ENCODE data around the gene ANK2.

ANK2 gene

DNA sequence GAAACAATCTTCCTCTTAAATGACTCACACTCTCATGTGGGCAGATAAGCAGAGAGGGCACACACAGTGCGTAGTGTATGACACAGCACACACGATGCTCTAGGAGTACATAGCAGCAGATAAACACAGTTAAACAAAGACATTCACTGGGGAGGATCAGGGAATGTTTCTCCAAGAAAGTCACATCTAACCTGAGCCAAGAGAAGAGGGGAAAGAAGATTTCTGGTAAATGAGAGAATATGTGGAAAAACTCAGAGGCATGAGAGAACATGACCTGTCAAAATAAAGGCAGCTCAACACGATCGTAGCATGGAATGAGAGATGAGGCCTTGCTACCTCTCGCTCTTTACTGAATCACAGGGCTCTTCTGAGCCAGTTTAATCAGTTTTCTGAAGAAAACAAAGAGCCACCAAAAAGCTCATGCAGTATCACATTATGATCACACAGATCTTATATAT, 251.0 kb downstream of the ANK2 start:
- DNase-seq (ENCODE audit: insufficient read length, low spot score) = peak; percentile 9
- no peak for TF ChIP-seq POLR2A (IDR thresholded peaks at IDR 0.05; ENCODE audit: low read depth, low read length)
- FAIRE-seq = peak; percentile 68

DNA sequence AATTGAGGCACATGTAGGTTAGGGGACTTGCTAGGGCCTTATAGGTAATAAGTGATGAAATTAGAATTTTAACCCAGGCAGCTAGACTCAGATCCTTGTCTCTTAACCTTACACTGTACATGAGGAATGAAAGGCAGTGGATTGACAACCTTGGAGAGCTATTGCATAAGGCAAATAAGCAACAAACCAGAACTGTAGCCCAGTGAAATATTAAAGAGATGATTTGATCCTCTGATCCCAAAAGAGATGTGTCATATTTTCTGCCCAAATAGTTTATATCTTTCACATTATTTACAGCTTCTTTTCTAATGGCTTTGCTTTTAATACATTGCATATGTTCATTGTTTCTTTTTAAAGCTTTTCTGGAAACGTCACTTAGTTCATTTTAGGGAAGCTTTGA, 252.6 kb downstream of the ANK2 start:
- no peak for TF ChIP-seq POLR2A (IDR thresholded peaks at IDR 0.05; ENCODE audit: low read depth, low read length)
- FAIRE-seq = no peak
- DNase-seq (ENCODE audit: insufficient read length, low spot score) = no peak

DNA sequence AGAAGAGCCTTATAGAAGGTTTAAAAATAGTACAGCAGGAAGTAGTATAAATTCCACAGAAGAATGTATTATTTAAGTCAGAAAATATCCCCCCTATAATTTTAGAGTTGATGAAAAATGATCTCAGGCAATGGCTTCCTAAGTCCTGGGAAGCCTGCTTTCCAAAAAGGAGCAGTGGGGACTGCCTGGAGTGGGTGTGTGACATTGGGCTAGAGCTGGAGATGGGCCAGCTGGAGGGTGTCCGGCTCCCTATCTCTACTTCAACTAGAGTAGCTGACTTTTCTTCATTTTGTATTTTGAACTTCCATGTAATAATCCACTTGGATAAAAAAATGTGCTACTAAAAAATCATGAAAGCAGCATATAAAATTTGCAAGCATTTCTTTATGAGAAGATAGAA, 253.9 kb downstream of the ANK2 start:
- no peak for TF ChIP-seq POLR2A (IDR thresholded peaks at IDR 0.05; ENCODE audit: low read depth, low read length)
- FAIRE-seq (no peak), DNase-seq (ENCODE audit: insufficient read length, low spot score) (no peak)

DNA sequence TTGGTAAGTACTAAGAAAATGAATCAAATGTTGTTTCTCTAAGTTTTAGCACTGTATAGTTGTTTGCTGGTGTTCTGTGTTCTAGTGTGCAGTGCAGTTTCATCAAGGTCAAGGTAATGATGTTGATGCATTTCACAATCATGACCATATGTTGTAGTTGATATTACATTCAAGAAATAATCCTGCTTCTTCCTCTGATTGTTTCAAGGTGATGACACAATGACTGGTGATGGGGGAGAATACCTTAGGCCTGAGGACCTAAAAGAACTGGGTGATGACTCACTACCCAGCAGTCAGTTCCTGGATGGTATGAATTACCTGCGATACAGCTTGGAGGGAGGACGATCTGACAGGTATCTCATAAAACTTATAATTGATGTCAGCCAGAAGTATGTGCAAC, 261.6 kb downstream of the ANK2 start:
- DNase-seq (ENCODE audit: insufficient read length, low spot score) (no peak), FAIRE-seq (no peak)
- TF ChIP-seq POLR2A (IDR thresholded peaks at IDR 0.05; ENCODE audit: low read depth, low read length) = no peak

DNA sequence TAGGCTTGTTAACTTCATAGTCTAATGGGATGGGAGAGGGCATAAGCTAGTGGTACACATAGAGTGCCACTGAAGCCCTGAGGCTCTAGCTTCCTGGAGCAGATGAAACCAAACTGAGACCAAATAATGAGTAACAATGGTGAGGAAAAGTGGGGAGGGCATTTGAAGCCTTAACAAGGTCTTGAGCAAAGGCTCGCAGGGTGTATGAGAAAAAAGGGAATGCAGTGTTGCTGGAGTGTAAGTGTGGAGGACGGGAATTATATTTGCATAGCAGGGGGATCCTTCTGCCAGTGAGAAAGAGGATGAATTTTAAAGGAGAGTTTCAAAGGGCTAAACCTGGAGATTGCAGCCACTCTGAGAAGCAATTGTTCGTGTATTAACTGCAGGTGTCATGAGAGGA, 263.1 kb downstream of the ANK2 start:
- TF ChIP-seq POLR2A (IDR thresholded peaks at IDR 0.05; ENCODE audit: low read depth, low read length) = no peak
- DNase-seq (ENCODE audit: insufficient read length, low spot score) (no peak), FAIRE-seq (no peak)

DNA sequence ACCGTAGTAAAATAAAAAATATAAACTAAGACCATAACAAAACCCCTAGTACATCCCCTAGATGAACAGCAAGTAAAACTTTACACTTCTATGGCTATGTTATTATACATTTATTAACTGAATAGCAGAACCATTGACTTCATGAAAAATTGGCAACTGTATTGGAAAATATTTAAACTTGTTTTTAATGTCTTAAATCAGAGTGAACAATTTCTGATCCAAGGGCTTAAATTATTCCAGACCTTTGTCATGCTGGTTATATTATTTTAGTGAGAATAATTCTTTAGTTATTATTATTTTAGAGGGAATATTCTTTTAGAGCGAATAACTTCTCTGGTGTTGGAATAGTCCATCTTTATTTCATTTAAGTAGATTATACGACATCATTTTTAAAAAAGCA, 265.0 kb downstream of the ANK2 start:
- DNase-seq (ENCODE audit: insufficient read length, low spot score) (no peak), FAIRE-seq (no peak)
- no peak for TF ChIP-seq POLR2A (IDR thresholded peaks at IDR 0.05; ENCODE audit: low read depth, low read length)

DNA sequence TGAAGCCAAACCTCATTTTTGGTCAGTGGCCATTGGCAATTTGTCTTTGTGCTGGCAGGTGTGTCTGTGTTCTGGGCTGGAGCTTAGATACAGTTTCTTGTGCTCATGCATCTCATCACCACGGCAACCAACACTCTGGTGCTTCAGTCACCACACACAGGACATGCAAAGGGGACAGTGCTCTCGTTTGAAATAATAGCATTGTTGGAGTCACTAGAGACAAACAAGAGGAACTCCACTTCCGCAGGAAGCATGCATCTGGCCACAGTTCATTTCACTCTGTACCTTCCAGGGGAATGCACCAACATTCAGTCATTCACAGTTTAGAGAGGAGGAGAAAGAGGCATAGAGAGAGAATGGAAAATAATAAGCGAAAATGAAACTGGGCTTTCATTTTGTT, 267.4 kb downstream of the ANK2 start:
- TF ChIP-seq POLR2A (IDR thresholded peaks at IDR 0.05; ENCODE audit: low read depth, low read length) = no peak
- FAIRE-seq (no peak), DNase-seq (ENCODE audit: insufficient read length, low spot score) (no peak)

DNA sequence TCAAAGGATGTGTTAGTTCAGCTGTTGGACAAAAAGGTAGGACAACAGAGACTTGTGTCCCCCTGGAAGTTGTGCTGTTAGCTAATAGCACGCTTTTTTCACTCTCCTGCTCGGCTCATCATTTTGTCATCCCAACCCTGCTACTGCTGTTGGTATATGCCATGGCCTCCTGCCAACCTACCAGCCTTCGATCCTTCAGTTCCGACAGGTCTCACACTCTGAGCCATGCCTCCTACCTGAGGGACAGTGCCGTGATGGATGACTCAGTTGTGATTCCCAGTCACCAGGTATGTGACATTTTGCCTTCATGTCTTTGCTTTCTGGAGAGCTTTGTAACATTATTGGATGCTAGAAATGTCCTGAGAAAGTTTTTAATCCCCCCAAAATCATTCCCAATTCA, 268.1 kb downstream of the ANK2 start:
- FAIRE-seq (no peak), DNase-seq (ENCODE audit: insufficient read length, low spot score) (no peak)
- TF ChIP-seq POLR2A (IDR thresholded peaks at IDR 0.05; ENCODE audit: low read depth, low read length) = no peak

DNA sequence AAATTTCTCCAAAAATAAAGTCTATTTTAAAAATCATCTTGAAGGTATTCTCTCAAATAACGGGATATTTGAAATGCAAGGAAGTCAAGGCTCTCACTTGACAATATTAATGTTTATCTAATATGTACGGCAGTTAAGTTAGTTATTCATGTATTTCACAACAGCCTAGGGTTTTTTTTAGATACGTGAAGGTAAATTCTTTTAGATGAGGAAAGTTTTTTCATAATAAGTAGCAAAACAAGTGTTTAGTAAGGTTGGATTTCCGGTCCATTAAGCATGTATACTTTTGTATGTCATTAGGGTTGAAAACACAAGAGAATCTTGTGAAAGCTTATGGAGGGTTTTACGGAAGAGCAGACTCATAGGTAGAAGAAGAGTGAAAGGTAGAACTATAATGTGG, 273.3 kb downstream of the ANK2 start:
- no peak for TF ChIP-seq POLR2A (IDR thresholded peaks at IDR 0.05; ENCODE audit: low read depth, low read length)
- FAIRE-seq (no peak), DNase-seq (ENCODE audit: insufficient read length, low spot score) (no peak)

DNA sequence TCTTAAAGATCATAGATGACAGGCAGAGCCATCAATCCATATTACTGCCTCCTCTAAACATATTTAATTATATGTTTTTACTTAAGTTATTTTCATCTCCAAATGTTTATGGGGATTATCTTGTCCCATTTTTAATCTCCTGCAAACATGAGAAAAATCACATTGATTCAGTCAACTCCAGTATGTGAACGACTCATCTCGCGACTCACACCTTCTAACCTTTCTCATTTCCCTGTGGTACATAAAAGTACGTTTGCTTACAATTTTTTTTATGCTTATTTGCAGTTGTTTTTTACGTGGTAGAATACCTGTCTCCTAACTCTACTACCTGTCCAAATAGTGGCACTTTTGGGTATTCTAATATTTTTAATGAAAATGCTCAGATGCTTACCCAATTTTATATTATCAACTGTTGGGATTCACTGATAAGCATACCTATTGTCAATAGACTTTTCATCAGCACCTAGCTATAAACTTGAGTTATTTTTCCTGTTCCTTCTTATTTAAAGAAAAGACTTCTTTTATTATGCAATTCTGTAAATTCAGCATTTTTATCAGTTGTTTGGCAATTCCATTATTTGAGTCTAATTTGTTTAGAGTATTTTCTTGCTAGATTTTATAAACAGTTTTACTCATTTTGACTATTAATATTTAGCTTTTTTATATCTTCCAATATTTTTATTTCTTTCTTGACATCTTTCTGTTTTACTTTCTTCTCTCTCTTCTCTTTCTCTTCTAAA, 276.6 kb downstream of the ANK2 start:
- FAIRE-seq (no peak), DNase-seq (ENCODE audit: insufficient read length, low spot score) (no peak)
- TF ChIP-seq POLR2A (IDR thresholded peaks at IDR 0.05; ENCODE audit: low read depth, low read length) = no peak

DNA sequence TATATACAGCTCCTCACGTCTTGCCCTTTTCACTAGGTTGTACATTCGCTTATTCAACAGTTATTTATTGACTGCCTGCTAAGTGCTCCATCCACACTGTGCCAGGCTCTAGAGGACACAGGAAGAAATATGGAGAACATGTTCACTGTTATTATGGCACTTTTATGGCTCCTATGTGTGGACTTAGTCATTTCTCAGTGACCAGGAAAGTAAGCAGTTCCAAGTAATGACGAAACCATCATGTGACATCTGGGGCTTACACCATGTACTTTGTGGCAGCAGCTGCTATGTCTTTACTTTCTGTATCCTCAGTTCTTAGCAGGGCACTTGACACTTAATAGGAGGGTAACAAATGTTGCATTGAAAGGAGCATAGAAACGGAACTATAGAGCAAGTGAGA, 278.0 kb downstream of the ANK2 start:
- peak; percentile 52 for FAIRE-seq

DNA sequence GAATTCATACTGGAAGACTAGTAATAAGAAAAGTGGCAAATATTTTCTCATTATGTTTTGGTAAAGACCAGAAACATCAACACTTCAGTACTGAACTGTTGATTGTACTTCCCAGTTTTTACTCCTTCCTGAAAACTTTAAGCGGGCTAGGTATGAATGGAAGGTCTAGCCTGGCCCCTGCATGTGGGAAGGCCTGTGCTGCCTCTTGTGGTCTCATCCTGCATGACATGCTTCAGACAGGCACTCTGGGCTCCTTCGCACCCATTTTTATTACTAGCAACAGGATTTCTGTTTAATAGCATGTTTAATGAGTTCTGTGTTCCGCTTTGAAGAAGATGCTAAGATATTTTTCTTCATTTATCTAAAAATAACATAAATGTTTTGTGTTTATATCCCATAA, 279.1 kb downstream of the ANK2 start:
- TF ChIP-seq POLR2A (IDR thresholded peaks at IDR 0.05; ENCODE audit: low read depth, low read length) = no peak
- DNase-seq (ENCODE audit: insufficient read length, low spot score) (no peak), FAIRE-seq (no peak)

More for the DNA sequence above, 278.0 kb downstream of the ANK2 start:
- TF ChIP-seq POLR2A (IDR thresholded peaks at IDR 0.05; ENCODE audit: low read depth, low read length) = no peak
- no peak for DNase-seq (ENCODE audit: insufficient read length, low spot score)

DNA sequence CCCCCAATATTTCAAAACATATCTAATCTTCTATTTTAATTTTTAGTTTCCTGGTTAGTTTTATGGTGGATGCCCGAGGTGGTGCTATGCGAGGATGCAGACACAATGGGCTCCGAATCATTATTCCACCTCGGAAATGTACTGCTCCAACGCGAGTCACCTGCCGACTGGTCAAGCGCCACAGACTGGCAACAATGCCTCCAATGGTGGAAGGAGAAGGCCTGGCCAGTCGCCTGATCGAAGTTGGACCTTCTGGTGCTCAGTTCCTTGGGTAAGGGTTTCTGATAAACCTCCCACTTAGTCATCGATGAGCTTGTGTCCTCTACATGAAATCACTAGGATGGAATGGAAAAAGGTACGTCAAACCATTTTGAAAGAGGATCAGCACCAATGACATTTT, 280.7 kb downstream of the ANK2 start:
- no peak for TF ChIP-seq POLR2A (IDR thresholded peaks at IDR 0.05; ENCODE audit: low read depth, low read length)
- no peak for FAIRE-seq
- no peak for DNase-seq (ENCODE audit: insufficient read length, low spot score)

DNA sequence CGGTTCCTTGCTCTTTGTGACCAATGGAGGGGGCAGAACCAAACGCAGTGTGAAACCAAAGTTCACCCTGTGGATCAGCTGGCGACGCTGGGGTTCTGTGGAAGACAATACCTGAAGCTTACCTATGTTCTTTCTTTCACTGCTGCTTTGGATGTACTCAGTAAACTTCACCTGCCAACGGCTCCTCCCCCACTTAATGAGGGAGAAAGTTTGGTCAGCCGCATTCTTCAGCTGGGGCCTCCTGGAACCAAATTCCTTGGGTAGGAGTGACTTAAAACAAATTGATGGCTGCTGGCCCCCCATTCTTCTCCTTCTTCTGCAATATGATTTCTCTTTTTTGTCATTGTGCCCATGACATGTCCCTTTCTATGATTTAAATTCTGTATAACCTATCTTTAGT, 282.4 kb downstream of the ANK2 start:
- no peak for TF ChIP-seq POLR2A (IDR thresholded peaks at IDR 0.05; ENCODE audit: low read depth, low read length)
- DNase-seq (ENCODE audit: insufficient read length, low spot score) (no peak), FAIRE-seq (no peak)

DNA sequence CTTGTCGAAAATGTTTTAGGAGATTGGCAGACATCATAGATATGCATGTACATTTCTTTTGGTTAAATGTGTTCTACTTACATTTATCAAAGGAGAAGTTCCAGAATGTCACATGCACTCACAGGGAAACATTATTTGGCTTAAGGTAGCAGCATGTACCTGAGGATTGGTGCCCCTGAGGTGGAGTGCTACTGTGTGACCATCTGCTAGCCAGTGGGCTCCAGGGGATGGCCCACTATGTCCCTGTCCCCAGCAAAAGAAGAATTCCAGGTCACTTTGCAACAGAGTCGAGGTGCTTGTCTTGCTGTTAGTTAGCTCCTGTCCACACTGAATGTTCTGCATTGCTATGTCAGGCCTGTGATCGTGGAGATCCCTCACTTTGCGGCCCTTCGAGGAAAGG, 283.2 kb downstream of the ANK2 start:
- FAIRE-seq (no peak), DNase-seq (ENCODE audit: insufficient read length, low spot score) (no peak)
- TF ChIP-seq POLR2A (IDR thresholded peaks at IDR 0.05; ENCODE audit: low read depth, low read length) = no peak

DNA sequence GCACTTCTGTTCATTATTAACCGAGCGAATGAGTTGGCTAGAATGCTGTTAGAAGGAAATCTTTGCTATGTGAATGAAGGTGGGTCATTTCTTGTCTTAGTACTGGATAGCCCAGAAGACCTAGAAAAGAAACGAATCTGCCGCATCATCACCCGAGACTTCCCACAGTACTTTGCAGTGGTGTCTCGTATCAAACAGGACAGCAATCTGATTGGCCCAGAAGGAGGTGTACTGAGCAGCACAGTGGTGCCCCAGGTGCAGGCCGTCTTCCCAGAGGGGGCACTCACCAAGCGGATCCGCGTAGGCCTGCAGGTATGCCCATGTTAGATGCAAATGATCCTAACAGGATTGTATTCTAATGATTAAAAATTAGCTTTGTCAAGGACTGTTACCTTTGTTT, 286.3 kb downstream of the ANK2 start:
- DNase-seq (ENCODE audit: insufficient read length, low spot score) (no peak), FAIRE-seq (no peak)
- no peak for TF ChIP-seq POLR2A (IDR thresholded peaks at IDR 0.05; ENCODE audit: low read depth, low read length)

Measured in H54 (cell line).